H1 (cell line): ENCODE data around the gene GET3. TPM values are rescaled to one million over a fixed set of nuclear protein-coding genes. Genes with fewer than 3 reads are reported as not detected.

ENCODE experiments used
- CTCF ChIA-PET: fragments of 300-600 bp; sonication (Branson Sonifier 250); formaldehyde crosslinking; loops from one replicate; lab custom pipeline; 2021; ENCODE audit not compliant: partially characterized antibody; lab: Charles Lee
- POLR2A ChIA-PET: fragments of 300-600 bp; sonication (Branson Sonifier 250); formaldehyde crosslinking; loops from one replicate; lab custom pipeline; 2021; ENCODE audit warnings: inconsistent platforms; ENCODE audit not compliant: partially characterized antibody; lab: Charles Lee
- DNase-seq, 2 experiments: peaks; one replicate each; pipeline versions ENCODE4 v3.0.0 to v3.0.0-alpha.2; 2010 to 2022; ENCODE audit warnings: low spot score in 2 of 2, low read depth in 1 of 2, mixed read lengths in 1 of 2
- FAIRE-seq: peaks from 2 replicates; lab custom pipeline; 2011; peaks lifted over from hg19 to GRCh38; lab: Jason Lieb, UNC
- H2AFZ ChIP-seq: 2 replicates; pipeline ENCODE4 v1.8.1; 2012; ENCODE audit warnings: low read length, inconsistent platforms
- H2AK5ac ChIP-seq: 2 replicates; pipeline ENCODE4 v1.6.1; 2013; ENCODE audit warnings: low read depth, low read length
- H2BK120ac ChIP-seq: replicated peaks from 2 replicates; pipeline ENCODE3; 2013; ENCODE audit warnings: low read depth, low read length, inconsistent platforms
- H2BK12ac ChIP-seq: 2 replicates; pipeline ENCODE4 v1.6.1; 2013; ENCODE audit warnings: low read depth, low read length
- H2BK15ac ChIP-seq: 2 replicates; pipeline ENCODE4 v1.6.1; 2013; ENCODE audit warnings: low read length
- H2BK20ac ChIP-seq: 2 replicates; pipeline ENCODE4 v1.6.1; 2013; ENCODE audit warnings: low read length
- H2BK5ac ChIP-seq: 2 replicates; pipeline ENCODE4 v1.6.1; 2013; ENCODE audit warnings: low read depth, low read length
- H3K14ac ChIP-seq: 2 replicates; pipeline ENCODE4 v1.6.1; 2013; ENCODE audit warnings: inconsistent platforms; ENCODE audit not compliant: insufficient read length
- H3K18ac ChIP-seq: 2 replicates; pipeline ENCODE4 v1.6.1; 2013; ENCODE audit warnings: low read length; ENCODE audit errors: extremely low read depth
- H3K23ac ChIP-seq: 2 replicates; pipeline ENCODE4 v1.6.1; 2013; ENCODE audit warnings: inconsistent platforms; ENCODE audit not compliant: insufficient read length
- H3K23me2 ChIP-seq: 2 replicates; pipeline ENCODE4 v1.6.1; 2013; ENCODE audit warnings: low read depth, low read length
- H3K27ac ChIP-seq: 2 replicates; pipeline ENCODE4 v1.6.1; 2011; ENCODE audit warnings: low read depth, low read length, inconsistent platforms
- H3K27me3 ChIP-seq, 4 experiments: replicated peaks in 1 of 4; 1 replicate in 1 of 4; 2 replicates in 3 of 4; pipeline versions ENCODE4 v1.6.1 to v1.8.1; 2011 to 2013; ENCODE audit warnings: low read length in 3 of 4, mild to moderate bottlenecking in 3 of 4, inconsistent platforms in 2 of 4, mixed read lengths in 2 of 4, moderate library complexity in 1 of 4; ENCODE audit not compliant: control insufficient read depth in 3 of 4, insufficient read depth in 3 of 4; ENCODE audit errors: extremely low read depth in 1 of 4
- H3K36me3 ChIP-seq, 4 experiments: 2 replicates each; pipeline versions ENCODE4 v1.6.1 to v1.8.1; 2011 to 2013; ENCODE audit warnings: mild to moderate bottlenecking in 4 of 4, low read length in 3 of 4, moderate library complexity in 2 of 4, control low read depth in 1 of 4, inconsistent platforms in 1 of 4; ENCODE audit not compliant: insufficient read depth in 4 of 4, control insufficient read depth in 2 of 4
- H3K4ac ChIP-seq: replicated peaks from 2 replicates; pipeline ENCODE3; 2013; ENCODE audit warnings: low read length, low read depth, mixed read lengths, inconsistent platforms; ENCODE audit not compliant: insufficient read length
- H3K4me1 ChIP-seq, 4 experiments: replicated peaks in 1 of 4; 1 replicate in 1 of 4; 2 replicates in 3 of 4; pipeline versions ENCODE4 v1.6.1 to v1.8.1; 2011 to 2013; ENCODE audit warnings: low read length in 3 of 4, inconsistent platforms in 2 of 4, mixed read lengths in 1 of 4; ENCODE audit not compliant: insufficient read depth in 4 of 4, control insufficient read depth in 3 of 4
- H3K4me2 ChIP-seq, 2 experiments: 2 replicates each; pipeline versions ENCODE4 v1.6.1 to v1.8.1; 2011 to 2013; ENCODE audit warnings: low read depth in 2 of 2, low read length in 2 of 2, control low read depth in 1 of 2, inconsistent platforms in 1 of 2, mild to moderate bottlenecking in 1 of 2; ENCODE audit not compliant: insufficient read depth in 1 of 2
- H3K4me3 ChIP-seq, 4 experiments: fragments of 200-600, 300-600 bp in 1 of 4; sonication (generic), shearing (Covaris generic), sonication (Bioruptor Twin) in 1 of 4; 2 replicates each; pipeline versions ENCODE4 v1.5.1 to v1.8.1; 2011 to 2016; ENCODE audit warnings: low read length in 4 of 4, low read depth in 3 of 4, control low read depth in 2 of 4, inconsistent platforms in 2 of 4, mild to moderate bottlenecking in 2 of 4, mixed read lengths in 1 of 4, moderate library complexity in 1 of 4; ENCODE audit not compliant: insufficient read depth in 2 of 4; ENCODE audit errors: extremely low read depth in 1 of 4
- H3K56ac ChIP-seq: replicated peaks from 2 replicates; pipeline ENCODE3; 2013; ENCODE audit warnings: low read depth, mild to moderate bottlenecking, mixed read lengths, low read length, inconsistent platforms; ENCODE audit not compliant: insufficient read length
- H3K79me1 ChIP-seq: 2 replicates; pipeline ENCODE4 v1.6.1; 2013; ENCODE audit warnings: low read depth, low read length, control low read depth
- H3K79me2 ChIP-seq, 2 experiments: 2 replicates each; pipeline versions ENCODE4 v1.6.1 to v1.8.1; 2012 to 2013; ENCODE audit warnings: low read length in 2 of 2, mild to moderate bottlenecking in 2 of 2, inconsistent platforms in 1 of 2; ENCODE audit not compliant: insufficient read depth in 2 of 2, control insufficient read depth in 1 of 2
- H3K9ac ChIP-seq, 4 experiments: replicated peaks in 1 of 4; 1 replicate in 1 of 4; 2 replicates in 3 of 4; pipeline versions ENCODE4 v1.6.1 to v1.8.1; 2011 to 2013; ENCODE audit warnings: low read depth in 3 of 4, low read length in 3 of 4, control low read depth in 2 of 4, mild to moderate bottlenecking in 2 of 4, moderate library complexity in 2 of 4, inconsistent platforms in 1 of 4; ENCODE audit errors: extremely low read depth in 1 of 4
- H3K9me3 ChIP-seq, 2 experiments: 2 replicates each; pipeline versions ENCODE4 v1.6.1 to v1.8.1; 2012 to 2013; ENCODE audit warnings: mild to moderate bottlenecking in 2 of 2, moderate library complexity in 2 of 2, control low read depth in 1 of 2, inconsistent platforms in 1 of 2, low read depth in 1 of 2, low read length in 1 of 2, mixed read lengths in 1 of 2; ENCODE audit not compliant: insufficient read depth in 2 of 2
- H4K20me1 ChIP-seq, 2 experiments: replicated peaks in 1 of 2; 2 replicates each; pipeline versions ENCODE3 to v1.8.1; 2011 to 2013; ENCODE audit warnings: inconsistent platforms in 2 of 2, low read length in 2 of 2, mild to moderate bottlenecking in 1 of 2; ENCODE audit not compliant: insufficient read depth in 2 of 2, control insufficient read depth in 1 of 2
- H4K5ac ChIP-seq: 2 replicates; pipeline ENCODE4 v1.6.1; 2013; ENCODE audit warnings: low read length, low read depth, mixed read lengths, inconsistent platforms; ENCODE audit not compliant: insufficient read length
- H4K8ac ChIP-seq: 2 replicates; pipeline ENCODE4 v1.8.0; 2013; ENCODE audit warnings: mild to moderate bottlenecking, moderate library complexity, low read length, inconsistent platforms; ENCODE audit not compliant: insufficient read depth; ENCODE audit errors: extremely low read depth
- H4K91ac ChIP-seq: replicated peaks from 2 replicates; pipeline ENCODE3; 2013; ENCODE audit warnings: low read length, mixed read lengths, inconsistent platforms; ENCODE audit not compliant: insufficient read length
- ATF3 ChIP-seq: IDR thresholded peaks from 2 replicates; pipeline ENCODE4 v1.6.1; 2011; ENCODE audit warnings: low read depth, mild to moderate bottlenecking, low read length; ENCODE audit not compliant: insufficient read depth
- POLR2AphosphoS5 ChIP-seq: IDR thresholded peaks from 2 replicates; pipeline ENCODE4 v1.6.1; 2011; ENCODE audit warnings: low read depth, low read length
- RBBP5 ChIP-seq: IDR thresholded peaks from 2 replicates; pipeline ENCODE4 v1.7.1; 2012; ENCODE audit warnings: low read depth, mild to moderate bottlenecking, inconsistent platforms, low read length, moderate library complexity, borderline replicate concordance
- WGBS, 2 experiments: shearing (Covaris generic) in 1 of 2; methylation state at CpG; one replicate each; pipeline versions ENCODE4 v1.1.6 to v1.1.7; 2013 to 2015; ENCODE audit warnings: low lambda C conversion rate in 2 of 2, mixed read lengths in 2 of 2, inconsistent platforms in 1 of 2, low coverage in 1 of 2, missing lambda C conversion rate in 1 of 2; ENCODE audit not compliant: insufficient replicate concordance in 2 of 2, insufficient coverage in 1 of 2, insufficient read length in 1 of 2; ENCODE audit errors: extremely low coverage in 1 of 2, missing lambda C conversion rate in 1 of 2; 5-methylcytosine and 5-hydroxymethylcytosine counted together
- polyA plus RNA-seq, 7 experiments: library from polyadenylated mRNA; depleted of rRNA in 3 of 7; stranded (reverse) in 5 of 7; unstranded in 2 of 7; fragments of >200 nt in 5 of 7; fragments of 200-250 nt in 2 of 7; gene quantifications; 1 replicate in 5 of 7; 2 replicates in 1 of 7; 4 replicates in 1 of 7; pipeline versions ENCODE4 v1.2.1 to v1.2.3, GENCODE V29; 2011 to 2013; ENCODE audit warnings: missing spikeins in 2 of 7, mixed read lengths in 2 of 7
- total RNA-seq: library from RNA; stranded (reverse); fragmentation: NEBNext Ultra II Directional; extraction: Animal tissue kit (Norgen Biotek cat#: 25700); gene quantifications from 2 replicates; pipeline ENCODE4 v1.2.1, GENCODE V29; 2021

GET3 gene
- total and polyA plus RNA-seq, 2 of the 8 experiments (the other 6 are each of a cell fraction or from before 2014, with no cell fraction given) = 105 to 297 TPM

DNA sequence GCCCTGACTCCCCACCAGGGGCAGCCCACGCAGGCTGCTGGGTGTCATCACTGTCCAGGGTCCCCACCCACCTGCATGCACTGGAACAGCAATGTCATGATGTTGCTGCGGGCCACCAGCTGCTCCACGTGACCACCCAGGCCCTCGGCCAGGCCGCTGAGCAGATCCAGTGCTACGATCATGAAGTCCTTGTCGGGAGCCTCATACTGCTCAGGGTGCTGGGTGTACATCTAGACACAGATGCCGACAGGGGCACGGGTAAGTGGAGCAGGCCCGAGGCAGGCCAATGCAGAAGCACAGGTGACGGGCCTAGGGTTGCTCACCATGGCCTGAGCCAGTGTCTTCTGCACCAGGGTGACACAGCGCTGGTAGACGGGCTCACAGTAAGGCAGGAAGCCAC lies 32.1 kb upstream of the GET3 start:
- POLR2A ChIA-PET = interaction anchor here (1.0 to 6.7 kb wide), 5 partner anchors 8 to 60 kb away, joined by 3 to 50 read pairs (median 3); partner anchors contain the start of genes FBXW9, MAN2B1 and WDR83
- Histone ChIP-seq H4K8ac (no peak overlapping the region), H3K36me3 (peaks cover 35 to 79% (median 64%) of the 10 kb centered on the region in 4 experiments)

More for the DNA sequence above, 32.1 kb upstream of the GET3 start:
- H3K56ac ChIP-seq = no peak overlapping the region
- H4K91ac ChIP-seq = no peak overlapping the region
- no peak overlapping the region for H3K14ac ChIP-seq
- no peak overlapping the region for H2AFZ ChIP-seq
- no peaks in the 10 kb centered on the region for H3K27me3 ChIP-seq
- no peaks in the 10 kb centered on the region for H3K23me2 ChIP-seq
- peaks cover 4 to 14% of the 10 kb centered on the region in 2 experiments for H4K20me1 ChIP-seq
- FAIRE-seq = no peak
- H3K4ac ChIP-seq = no peak overlapping the region
- 97% methylated on average over 13 of the region's 13 CpGs; no CpG with 5 or more reads in 1 of the 2 experiments for WGBS, 2 experiments
- no peak overlapping the region for H2AK5ac ChIP-seq
- H2BK15ac ChIP-seq = no peak overlapping the region
- H2BK12ac ChIP-seq = no peak overlapping the region
- CTCF ChIA-PET = interaction anchor here (0.7 to 1.4 kb wide), 3 partner anchors 8 to 143 kb away, joined by 3 to 4 read pairs (median 4); partner anchors contain the start of gene FBXW9
- no peaks in the 10 kb centered on the region for H3K79me2 ChIP-seq
- no peaks in the 10 kb centered on the region for H3K79me1 ChIP-seq
- H2BK5ac ChIP-seq = no peak overlapping the region
- H2BK120ac ChIP-seq = no peak overlapping the region
- no peaks in the 10 kb centered on the region for H3K9me3 ChIP-seq
- no peak for DNase-seq
- H3K9ac ChIP-seq = no peak overlapping the region
- no peak overlapping the region for H4K5ac ChIP-seq
- no peak overlapping the region for H3K4me3 ChIP-seq
- no peak overlapping the region for H2BK20ac ChIP-seq
- no peak overlapping the region for H3K18ac ChIP-seq
- H3K23ac ChIP-seq = no peak overlapping the region
- peaks cover 0 to 5% (median 2%) of the 10 kb centered on the region in 4 experiments; a peak in 2 of 7 replicates for H3K4me1 ChIP-seq
- H3K27ac ChIP-seq = no peak overlapping the region
- no peak overlapping the region for H3K4me2 ChIP-seq
- TF ChIP-seq RBBP5 (no peak), ATF3 (no peak), POLR2AphosphoS5 (peak; percentile 8; the same call in 1 of the 2 replicates)
